WERI-Rb-1 (cell line): ENCODE results near the gene ERP27.
A peak's percentile ranks its signal among the peaks of the same experiment; 100 is the strongest.

Experiments
- DNase-seq: peaks from one replicate; pipeline ENCODE4 v3.0.0-alpha.2; 2020
- H3K27ac ChIP-seq: fragments of 250-450 bp; sonication (Bioruptor Pico); 2 replicates; pipeline ENCODE4 v1.5.1; 2020; ENCODE audit warnings: mild to moderate bottlenecking, moderate library complexity
- H3K27me3 ChIP-seq: fragments of 250-450 bp; sonication (Bioruptor Pico); 2 replicates; pipeline ENCODE4 v1.5.1; 2021; ENCODE audit warnings: mild to moderate bottlenecking, low read depth, moderate library complexity; ENCODE audit not compliant: insufficient read depth, severe bottlenecking
- H3K36me3 ChIP-seq: fragments of 250-450 bp; sonication (Bioruptor Pico); 2 replicates; pipeline ENCODE4 v1.5.1; 2020; ENCODE audit warnings: mild to moderate bottlenecking, moderate library complexity
- H3K4me3 ChIP-seq: 2 replicates; pipeline ENCODE4 v1.5.1; 2011; ENCODE audit warnings: low read depth, mild to moderate bottlenecking, control low read depth, low read length
- H3K9me3 ChIP-seq: fragments of 250-450 bp; sonication (Bioruptor Pico); 2 replicates; pipeline ENCODE4 v1.5.1; 2021; ENCODE audit warnings: mild to moderate bottlenecking, moderate library complexity; ENCODE audit not compliant: severe bottlenecking
- CTCF ChIP-seq: IDR thresholded peaks from 2 replicates; pipeline ENCODE4 v1.5.1; 2011; ENCODE audit warnings: low read depth, mild to moderate bottlenecking, control low read depth, inconsistent platforms, low read length

Gene ERP27

GRCh38 chr12:14982562-14982961 is 44.2 kb upstream of the ERP27 start:
- Histone ChIP-seq H3K27ac (no peak overlapping the region), H3K9me3 (no peaks in the 10 kb centered on the region), H3K4me3 (no peak overlapping the region), H3K27me3 (no peaks in the 10 kb centered on the region), H3K36me3 (peaks cover 11% of the 10 kb centered on the region)
- DNase-seq = no peak
- TF ChIP-seq CTCF = no peak

GRCh38 chr12:14981049-14981448 is 42.7 kb upstream of the ERP27 start:
- no peaks in the 10 kb centered on the region for H3K27me3 ChIP-seq
- H3K27ac ChIP-seq = no peak overlapping the region
- no peak for DNase-seq
- peaks cover 11% of the 10 kb centered on the region for H3K36me3 ChIP-seq
- no peaks in the 10 kb centered on the region for H3K9me3 ChIP-seq
- no peak for TF ChIP-seq CTCF
- no peak overlapping the region for H3K4me3 ChIP-seq

- Histone ChIP-seq H3K4me3 (no peak overlapping the region), H3K27me3 (no peaks in the 10 kb centered on the region), H3K9me3 (no peaks in the 10 kb centered on the region), H3K27ac (no peak overlapping the region), H3K36me3 (peaks cover 11% of the 10 kb centered on the region)
- no peak for DNase-seq
- TF ChIP-seq CTCF = no peak
Observed at GRCh38 chr12:14979468-14979867, 41.1 kb upstream of the ERP27 start.

GRCh38 chr12:14976658-14977057 is 38.3 kb upstream of the ERP27 start:
- no peak overlapping the region for H3K4me3 ChIP-seq
- no peak for TF ChIP-seq CTCF
- H3K27ac ChIP-seq = no peak overlapping the region
- no peak for DNase-seq
- H3K36me3 ChIP-seq = peaks cover 10% of the 10 kb centered on the region
- no peaks in the 10 kb centered on the region for H3K27me3 ChIP-seq
- H3K9me3 ChIP-seq = no peaks in the 10 kb centered on the region

GRCh38 chr12:14975457-14975856 is 37.1 kb upstream of the ERP27 start:
- no peak for TF ChIP-seq CTCF
- DNase-seq = no peak

GRCh38 chr12:14974633-14975032 is 36.3 kb upstream of the ERP27 start:
- no peak for DNase-seq
- Histone ChIP-seq H3K27ac (peak overlapping the region; percentile 80), H3K9me3 (no peaks in the 10 kb centered on the region), H3K4me3 (0 out of 2 replicates have a peak overlapping the region, but pooled peaks have one; percentile 8), H3K27me3 (no peaks in the 10 kb centered on the region), H3K36me3 (peaks cover 4% of the 10 kb centered on the region)
- no peak for TF ChIP-seq CTCF

More at GRCh38 chr12:14975457-14975856, 37.1 kb upstream of the ERP27 start:
- no peaks in the 10 kb centered on the region for H3K27me3 ChIP-seq
- no peak overlapping the region for H3K4me3 ChIP-seq
- peak overlapping the region; percentile 80 for H3K27ac ChIP-seq
- H3K9me3 ChIP-seq = no peaks in the 10 kb centered on the region
- peaks cover 5% of the 10 kb centered on the region for H3K36me3 ChIP-seq
